SU-DHL-6 (cell line): ENCODE results near the gene DSCAML1.
"Not testable (repeated sequence)": the region's sequence is repeated elsewhere in the genome, so short reads cannot be mapped to it uniquely, and the experiment has no call there.

Experiments
- H2AFZ ChIP-seq: fragments of 200-600 bp; sonication (generic); 2 replicates; pipeline ENCODE4 v1.6.1; 2014; ENCODE audit warnings: low read depth, mild to moderate bottlenecking, moderate library complexity, mixed read lengths, antibody characterized with exemption, low read length; ENCODE audit not compliant: severe bottlenecking
- H3F3A ChIP-seq: fragments of 200-600 bp; shearing (Covaris generic); 2 replicates; pipeline ENCODE4 v1.6.0; 2016; ENCODE audit warnings: antibody characterized with exemption, mild to moderate bottlenecking; ENCODE audit not compliant: insufficient read depth
- H3K27ac ChIP-seq: fragments of 200-600 bp; sonication (generic); 2 replicates; pipeline ENCODE4 v1.5.1; 2016; ENCODE audit warnings: low read depth, mild to moderate bottlenecking, low read length, moderate library complexity, mixed read lengths
- H3K27me3 ChIP-seq: fragments of 200-600 bp; sonication (generic), shearing (Covaris generic); 2 replicates; pipeline ENCODE4 v1.6.0; 2014; ENCODE audit warnings: mild to moderate bottlenecking, low read length
- H3K36me3 ChIP-seq: fragments of 200-600 bp; sonication (generic); 2 replicates; pipeline ENCODE4 v1.6.1; 2014; ENCODE audit warnings: mild to moderate bottlenecking, low read length, mixed read lengths
- H3K4me2 ChIP-seq: fragments of 300-600, 200-600 bp; shearing (Covaris generic), sonication (generic); 2 replicates; pipeline ENCODE4 v1.6.0; 2014; ENCODE audit warnings: low read length, low read depth, mild to moderate bottlenecking; ENCODE audit not compliant: poor library complexity, severe bottlenecking
- H3K4me3 ChIP-seq: fragments of 200-600 bp; sonication (generic); 2 replicates; pipeline ENCODE4 v1.5.1; 2014; ENCODE audit warnings: antibody characterized with exemption, low read length, mild to moderate bottlenecking, mixed read lengths; ENCODE audit not compliant: insufficient read depth, poor library complexity, severe bottlenecking
- H3K79me2 ChIP-seq: fragments of 200-600 bp; sonication (generic); 2 replicates; pipeline ENCODE4 v1.6.1; 2014; ENCODE audit warnings: mild to moderate bottlenecking, low read length, moderate library complexity; ENCODE audit not compliant: insufficient read depth
- H3K9ac ChIP-seq: fragments of 200-600 bp; sonication (generic); 2 replicates; pipeline ENCODE4 v1.7.0; 2014; ENCODE audit warnings: mild to moderate bottlenecking, low read length
- H3K9me2 ChIP-seq: fragments of 200-600 bp; sonication (generic); replicated peaks from 2 replicates; pipeline ENCODE4 v1.6.1; 2014; ENCODE audit warnings: low read length; ENCODE audit not compliant: insufficient read depth
- H3K9me3 ChIP-seq: fragments of 200-600 bp; sonication (generic); 2 replicates; pipeline ENCODE4 v1.6.1; 2014; ENCODE audit warnings: low read length, mixed read lengths; ENCODE audit not compliant: insufficient read depth
- H4K20me1 ChIP-seq: fragments of 200-600 bp; sonication (generic); 2 replicates; pipeline ENCODE4 v1.6.1; 2014; ENCODE audit warnings: low read depth, mild to moderate bottlenecking, antibody characterized with exemption, low read length, moderate library complexity, mixed read lengths
- EZH2phosphoT487 ChIP-seq: fragments of 200-600 bp; sonication (generic), shearing (Covaris generic); conservative IDR thresholded peaks from 2 replicates; pipeline ENCODE4 v1.6.1; 2018; ENCODE audit warnings: mild to moderate bottlenecking, antibody characterized with exemption, low read length, moderate library complexity, mixed read lengths
- TF ChIP-seq, protein P1 (sequence below): fragments of 200-600 bp; sonication (generic); IDR thresholded peaks from one replicate; pipeline ENCODE4 v1.5.1; 2017; ENCODE audit warnings: antibody characterized with exemption, mild to moderate bottlenecking, low read length, moderate library complexity; ENCODE audit not compliant: insufficient read depth, poor library complexity, severe bottlenecking

DSCAML1 gene

DNA sequence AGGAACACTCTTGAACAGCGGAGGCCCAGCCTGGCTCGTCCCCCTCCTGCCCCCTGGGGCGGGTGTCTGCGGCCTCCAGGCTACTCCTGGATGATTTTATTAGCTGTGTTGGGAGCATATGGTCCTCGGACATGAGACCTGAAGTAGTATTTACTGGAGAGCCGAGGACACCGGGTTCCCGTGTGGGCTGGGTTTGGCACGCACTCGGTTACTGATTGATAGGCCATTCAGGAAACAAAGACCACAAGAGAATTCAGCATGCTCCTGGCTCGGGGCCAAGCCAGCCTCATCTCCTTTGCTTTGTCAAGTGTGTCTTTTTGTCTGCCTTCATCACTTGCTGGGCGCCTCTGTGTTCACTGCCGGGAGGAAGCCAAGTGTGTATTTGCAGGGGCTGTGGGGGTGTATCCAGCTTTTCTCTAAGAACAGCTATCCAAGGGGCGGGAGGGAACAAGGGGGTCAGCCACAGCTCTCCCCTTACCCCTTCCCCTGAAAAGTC is 17.8 kb upstream of the DSCAML1 start:
- H2AFZ ChIP-seq = no peak overlapping the region
- peak overlapping the region; percentile 60 for H3K4me2 ChIP-seq
- no peaks in the 10 kb centered on the region for H3F3A ChIP-seq
- no peaks in the 10 kb centered on the region for H3K27me3 ChIP-seq
- H3K79me2 ChIP-seq = no peaks in the 10 kb centered on the region
- no peaks in the 10 kb centered on the region for H4K20me1 ChIP-seq
- peak overlapping the region; percentile 59 for H3K27ac ChIP-seq
- peak overlapping the region; percentile 22; the same call in 1 of the 2 replicates for H3K9ac ChIP-seq
- no peaks in the 10 kb centered on the region for H3K36me3 ChIP-seq
- no peaks in the 10 kb centered on the region for H3K9me2 ChIP-seq
- TF ChIP-seq EZH2phosphoT487 = no peak
- TF ChIP-seq, protein P1, sequence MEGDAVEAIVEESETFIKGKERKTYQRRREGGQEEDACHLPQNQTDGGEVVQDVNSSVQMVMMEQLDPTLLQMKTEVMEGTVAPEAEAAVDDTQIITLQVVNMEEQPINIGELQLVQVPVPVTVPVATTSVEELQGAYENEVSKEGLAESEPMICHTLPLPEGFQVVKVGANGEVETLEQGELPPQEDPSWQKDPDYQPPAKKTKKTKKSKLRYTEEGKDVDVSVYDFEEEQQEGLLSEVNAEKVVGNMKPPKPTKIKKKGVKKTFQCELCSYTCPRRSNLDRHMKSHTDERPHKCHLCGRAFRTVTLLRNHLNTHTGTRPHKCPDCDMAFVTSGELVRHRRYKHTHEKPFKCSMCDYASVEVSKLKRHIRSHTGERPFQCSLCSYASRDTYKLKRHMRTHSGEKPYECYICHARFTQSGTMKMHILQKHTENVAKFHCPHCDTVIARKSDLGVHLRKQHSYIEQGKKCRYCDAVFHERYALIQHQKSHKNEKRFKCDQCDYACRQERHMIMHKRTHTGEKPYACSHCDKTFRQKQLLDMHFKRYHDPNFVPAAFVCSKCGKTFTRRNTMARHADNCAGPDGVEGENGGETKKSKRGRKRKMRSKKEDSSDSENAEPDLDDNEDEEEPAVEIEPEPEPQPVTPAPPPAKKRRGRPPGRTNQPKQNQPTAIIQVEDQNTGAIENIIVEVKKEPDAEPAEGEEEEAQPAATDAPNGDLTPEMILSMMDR = no peak
- H3K9me3 ChIP-seq = no peaks in the 10 kb centered on the region
- no peak overlapping the region for H3K4me3 ChIP-seq

DNA sequence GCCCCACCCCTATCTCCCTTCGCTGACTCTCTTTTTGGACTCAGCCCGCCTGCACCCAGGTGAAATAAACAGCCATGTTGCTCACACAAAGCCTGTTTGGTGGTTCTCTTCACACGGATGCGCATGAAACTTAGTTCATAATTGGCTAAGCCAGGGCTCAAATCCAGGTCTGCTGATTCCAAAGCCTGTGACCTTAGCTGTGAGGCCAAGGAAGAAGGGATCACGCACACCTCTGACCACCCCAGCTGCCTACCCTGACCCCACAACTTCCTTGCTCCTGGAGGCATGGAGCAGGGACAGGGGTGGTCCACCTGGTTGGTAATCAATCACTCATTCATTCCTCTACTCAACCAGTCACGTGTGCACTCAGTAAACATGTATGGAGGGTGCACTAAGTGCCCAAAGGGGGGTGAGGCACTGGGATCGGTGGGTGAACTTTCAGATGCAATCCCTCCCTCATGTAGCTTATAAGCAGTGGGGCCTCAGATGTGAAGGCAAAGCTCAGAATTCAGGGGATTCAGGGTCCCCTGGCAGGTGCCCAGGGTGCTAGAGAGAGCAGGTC is 17.3 kb upstream of the DSCAML1 start:
- H3K79me2 ChIP-seq = no peaks in the 10 kb centered on the region
- H3K27me3 ChIP-seq = no peaks in the 10 kb centered on the region
- H3K9ac ChIP-seq = no peak overlapping the region
- H2AFZ ChIP-seq = no peak overlapping the region
- H3K27ac ChIP-seq = no peak overlapping the region
- H3K4me3 ChIP-seq = no peak overlapping the region
- no peaks in the 10 kb centered on the region for H3K9me2 ChIP-seq
- no peaks in the 10 kb centered on the region for H3F3A ChIP-seq
- no peaks in the 10 kb centered on the region for H4K20me1 ChIP-seq
- TF ChIP-seq, protein P1 = no peak
- TF ChIP-seq EZH2phosphoT487 = no peak
- H3K4me2 ChIP-seq = no peak overlapping the region
- H3K9me3 ChIP-seq = no peaks in the 10 kb centered on the region
- H3K36me3 ChIP-seq = no peaks in the 10 kb centered on the region

DNA sequence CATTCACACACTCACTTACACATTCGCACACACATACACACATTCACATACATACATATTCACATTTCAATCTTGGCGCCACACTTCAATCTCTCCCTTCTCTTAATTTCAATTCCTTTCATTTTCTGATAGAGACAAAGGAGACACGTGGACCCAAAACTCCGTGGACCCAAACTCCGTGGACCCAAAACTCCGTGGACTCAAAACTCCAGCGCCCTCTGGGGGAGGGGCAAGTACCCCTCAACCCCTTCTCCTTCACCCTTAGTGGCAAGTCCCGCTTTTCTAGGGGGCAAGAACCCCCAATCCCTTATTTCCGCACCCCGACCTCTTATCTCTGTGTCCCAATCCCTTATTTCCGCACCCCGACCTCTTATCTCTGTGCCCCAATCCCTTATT is 13.0 kb upstream of the DSCAML1 start:
- not testable (repeated sequence) for H3K27me3 ChIP-seq, H3K4me2 ChIP-seq, H4K20me1 ChIP-seq, H3K4me3 ChIP-seq, H3K9me2 ChIP-seq, H3K27ac ChIP-seq, H2AFZ ChIP-seq, H3K79me2 ChIP-seq, H3K9ac ChIP-seq, H3K36me3 ChIP-seq, H3F3A ChIP-seq, H3K9me3 ChIP-seq

DNA sequence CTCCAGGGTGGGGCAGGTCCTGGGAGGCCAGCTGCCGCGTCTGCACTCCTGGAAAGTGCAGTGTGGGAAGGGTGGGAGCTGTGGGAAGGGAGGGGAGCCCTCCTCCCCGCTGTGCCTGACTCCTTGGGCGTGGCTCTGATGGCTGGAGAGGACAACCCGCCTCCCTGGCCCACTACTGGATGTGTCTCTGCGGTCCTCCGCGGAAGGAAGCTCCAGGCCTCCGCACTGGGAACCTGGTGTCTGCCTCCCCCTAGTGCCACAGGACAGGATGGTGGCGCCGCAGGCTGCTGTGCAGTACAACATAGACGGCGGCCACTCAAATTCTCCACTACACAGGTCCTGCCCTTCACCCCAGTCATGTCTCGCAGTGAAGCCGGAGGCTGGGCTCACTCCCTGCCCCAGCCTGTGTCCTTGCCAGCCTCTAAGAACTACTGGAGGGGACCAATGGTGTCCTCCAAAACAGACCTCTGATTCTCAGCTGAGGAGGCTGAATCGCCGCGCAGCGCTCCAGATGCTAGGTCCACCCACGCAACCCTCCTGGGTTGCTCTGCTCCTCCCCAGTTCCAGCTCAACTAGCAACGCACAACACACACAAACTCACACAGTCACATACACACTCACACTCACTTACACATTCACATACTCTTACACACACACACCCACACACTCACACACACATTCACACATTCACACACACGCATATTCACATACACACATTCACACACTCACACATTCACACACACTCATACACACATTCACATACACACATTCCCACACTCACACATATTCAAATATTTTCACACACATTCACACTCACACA is 12.4 kb upstream of the DSCAML1 start:
- Histone ChIP-seq H3K36me3 (no peaks in the 10 kb centered on the region), H4K20me1 (no peaks in the 10 kb centered on the region), H3K79me2 (no peaks in the 10 kb centered on the region), H2AFZ (no peak overlapping the region), H3K9ac (no peak overlapping the region), H3K4me2 (no peak overlapping the region), H3K27ac (no peak overlapping the region), H3K4me3 (no peak overlapping the region), H3K9me2 (no peaks in the 10 kb centered on the region), H3F3A (no peaks in the 10 kb centered on the region), H3K9me3 (no peaks in the 10 kb centered on the region), H3K27me3 (no peaks in the 10 kb centered on the region)
- TF ChIP-seq, protein P1 = no peak
- no peak for TF ChIP-seq EZH2phosphoT487
